Measurements from ENCODE around the gene CARM1. TPM values are rescaled to one million over a fixed set of nuclear protein-coding genes. Genes with fewer than 3 reads are reported as not detected.

Gene CARM1
- total RNA-seq, 1 experiment from 2014 or later: 47.1 TPM

DNA sequence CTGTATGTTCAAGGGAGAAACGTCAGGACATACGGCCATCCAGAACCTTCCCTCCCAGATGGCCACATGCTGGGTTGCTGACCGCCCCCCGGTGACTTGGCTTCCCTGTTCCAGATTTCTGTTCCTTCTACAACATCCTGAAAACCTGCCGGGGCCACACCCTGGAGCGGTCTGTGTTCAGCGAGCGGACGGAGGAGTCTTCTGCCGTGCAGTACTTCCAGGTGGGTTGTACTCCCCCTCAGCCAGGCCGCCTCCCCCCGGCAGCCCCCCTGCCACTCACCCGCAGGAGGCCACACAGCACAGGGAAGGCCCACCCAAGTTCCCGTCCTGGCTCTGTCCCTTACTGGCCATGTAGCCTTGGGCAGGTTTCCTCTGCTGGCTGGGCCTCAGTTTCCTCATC lies 36.6 kb downstream of the CARM1 start:
- no peak for DNase-seq (ENCODE audit: low read depth)

DNA sequence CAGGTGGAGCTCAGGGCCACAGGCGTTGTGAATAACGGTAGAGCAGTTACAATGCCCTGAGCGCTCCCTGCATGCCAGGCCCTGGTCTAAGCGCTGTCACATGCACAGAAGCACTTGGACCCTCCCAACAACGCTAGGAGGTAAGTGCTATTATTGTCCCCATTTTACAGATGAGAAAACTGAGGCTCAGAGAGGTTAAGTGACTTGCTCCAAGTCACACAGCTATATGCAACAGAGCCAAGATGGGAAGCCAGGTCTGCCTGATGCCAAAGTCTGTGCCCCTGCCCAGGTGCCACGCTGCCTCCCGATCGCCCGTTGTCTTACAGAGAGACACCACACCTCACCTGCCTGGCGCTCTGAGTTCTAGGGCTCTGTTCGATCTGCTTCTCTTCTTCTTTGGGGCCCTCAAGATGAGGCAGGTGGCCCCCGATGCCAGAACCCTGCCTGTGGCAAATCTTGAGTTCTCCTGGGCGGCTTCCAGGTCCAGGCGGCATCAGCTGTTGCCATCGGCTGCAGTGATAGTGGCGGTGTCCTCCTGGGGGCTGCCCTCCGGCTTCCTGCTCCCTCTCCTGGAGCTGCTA lies 37.1 kb downstream of the CARM1 start:
- no peak for DNase-seq (ENCODE audit: low read depth)

DNA sequence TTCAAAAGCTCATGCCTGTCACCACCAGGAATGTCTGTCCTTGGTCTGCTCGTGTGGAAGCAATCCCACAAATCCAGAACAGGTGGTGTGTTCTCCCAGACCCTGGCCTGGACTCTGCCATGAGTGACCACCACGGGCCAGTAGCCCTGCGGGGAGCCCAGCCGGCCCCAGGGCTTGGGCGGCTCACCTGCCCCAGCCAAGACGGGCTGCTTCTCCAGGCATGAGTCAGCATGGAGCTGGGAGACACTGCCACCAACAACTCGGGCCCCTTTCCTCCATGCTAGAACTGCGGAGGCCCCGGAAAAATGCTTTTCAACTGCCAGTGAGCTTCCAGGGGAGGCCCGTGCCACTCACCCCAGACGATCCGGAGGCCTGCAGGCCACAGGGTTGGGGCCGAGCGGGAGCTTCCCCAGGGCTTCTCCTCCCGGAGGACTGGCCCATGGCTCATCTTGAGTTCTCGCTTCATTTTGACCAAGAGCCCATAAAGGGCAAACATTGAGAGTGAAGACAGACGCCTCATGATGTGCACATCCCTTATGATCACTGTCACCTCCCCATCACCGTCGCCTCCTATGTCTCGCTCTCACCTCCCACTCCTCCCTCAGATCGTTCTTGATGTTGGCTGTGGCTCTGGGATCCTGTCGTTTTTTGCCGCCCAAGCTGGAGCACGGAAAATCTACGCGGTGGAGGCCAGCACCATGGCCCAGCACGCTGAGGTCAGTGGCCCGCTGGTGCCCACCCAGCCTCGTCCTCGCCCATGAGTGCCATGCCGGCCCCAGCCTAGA lies 40.4 kb downstream of the CARM1 start:
- no peak for DNase-seq (ENCODE audit: low read depth)

DNA sequence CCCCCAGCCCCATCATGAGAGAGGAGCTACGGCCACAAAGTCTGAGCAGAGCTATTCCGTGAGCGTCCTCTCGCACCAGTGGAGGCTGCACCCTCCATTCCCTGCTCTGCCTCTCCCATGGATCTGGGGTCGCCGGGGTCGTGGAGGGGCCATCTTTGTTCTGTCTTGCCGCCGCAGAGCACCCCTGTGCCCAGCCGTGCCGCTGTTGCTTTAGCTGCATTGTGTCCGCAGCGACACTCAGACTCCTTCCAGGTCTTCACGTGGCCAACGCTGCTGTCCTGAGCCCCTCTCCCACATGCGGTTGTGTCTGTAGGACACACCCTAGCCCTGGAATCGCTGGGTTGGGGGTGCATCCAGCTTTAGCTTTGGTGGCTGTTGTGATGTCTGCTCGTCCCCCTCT lies 41.3 kb downstream of the CARM1 start:
- no peak for DNase-seq (ENCODE audit: low read depth)

DNA sequence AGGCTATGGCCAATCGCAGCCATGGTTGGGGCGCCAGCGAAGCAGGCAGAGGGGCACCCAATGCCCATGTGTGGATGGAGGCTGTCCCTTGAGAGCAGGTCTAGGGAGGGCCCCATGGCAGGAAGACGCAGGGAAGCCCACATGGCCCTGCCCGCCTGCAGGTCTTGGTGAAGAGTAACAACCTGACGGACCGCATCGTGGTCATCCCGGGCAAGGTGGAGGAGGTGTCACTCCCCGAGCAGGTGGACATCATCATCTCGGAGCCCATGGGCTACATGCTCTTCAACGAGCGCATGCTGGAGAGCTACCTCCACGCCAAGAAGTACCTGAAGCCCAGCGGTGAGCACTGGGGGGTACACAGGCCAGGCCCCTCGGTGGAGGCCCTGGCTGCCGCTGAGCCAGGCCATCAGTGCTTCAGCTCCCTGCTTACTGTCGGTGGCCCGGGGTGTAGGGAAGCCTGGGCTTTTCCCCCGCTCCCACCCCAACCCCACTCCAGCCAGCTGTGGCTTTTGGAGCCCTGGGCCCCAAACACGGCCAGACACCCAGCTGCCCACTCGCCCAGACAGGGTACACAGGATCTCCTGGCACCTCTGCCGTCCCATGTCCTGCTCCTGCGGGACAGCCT lies 42.5 kb downstream of the CARM1 start:
- no peak for DNase-seq (ENCODE audit: low read depth)

DNA sequence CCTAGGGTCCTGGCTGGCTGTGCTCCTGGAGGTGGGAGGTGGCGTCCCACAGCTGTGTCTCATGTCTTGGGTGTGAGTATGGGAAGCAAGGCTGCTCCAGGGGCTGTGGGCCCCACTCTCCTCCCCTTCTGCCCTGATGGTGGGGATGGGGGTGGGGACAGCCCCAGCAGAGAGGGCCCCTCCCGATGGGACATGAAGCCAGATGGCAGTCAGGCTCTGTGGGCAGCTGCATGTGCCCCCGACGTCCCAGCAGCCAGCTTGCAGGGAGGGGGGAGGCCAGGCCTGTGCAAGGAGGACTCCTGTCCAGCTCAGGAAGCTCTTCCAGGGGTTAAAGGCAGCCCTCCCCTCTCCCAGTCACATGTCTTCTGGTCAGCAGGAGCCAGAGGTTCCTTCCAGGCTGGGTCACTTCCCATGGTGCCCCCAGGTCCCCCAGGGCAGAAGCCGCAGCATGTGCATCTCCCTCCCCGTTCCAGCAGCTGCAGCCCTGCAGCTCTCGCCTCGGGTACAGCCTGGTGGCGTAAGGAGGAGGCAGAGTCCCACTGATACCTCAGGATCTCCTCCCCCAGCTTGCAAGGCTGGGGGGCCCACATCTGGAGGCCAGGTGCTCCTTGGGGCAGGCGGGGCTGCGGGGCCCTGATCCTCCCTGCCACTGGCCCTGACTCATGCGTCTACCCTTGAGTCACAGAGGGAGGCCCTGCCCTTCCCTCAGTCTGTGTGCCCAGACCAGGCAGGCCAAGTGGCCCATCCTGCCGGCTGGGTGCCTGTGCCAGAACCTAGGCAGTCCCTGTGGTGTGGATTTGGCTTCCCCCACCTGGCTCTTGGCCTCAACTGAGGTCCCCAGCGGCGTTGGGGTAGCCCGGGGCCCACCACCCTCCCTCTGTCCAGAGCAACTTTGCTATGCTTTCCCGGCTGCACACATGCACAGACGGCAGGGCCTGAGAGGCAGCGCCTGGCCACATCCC lies 44.1 kb downstream of the CARM1 start:
- DNase-seq (ENCODE audit: low read depth): peak; percentile 93

DNA sequence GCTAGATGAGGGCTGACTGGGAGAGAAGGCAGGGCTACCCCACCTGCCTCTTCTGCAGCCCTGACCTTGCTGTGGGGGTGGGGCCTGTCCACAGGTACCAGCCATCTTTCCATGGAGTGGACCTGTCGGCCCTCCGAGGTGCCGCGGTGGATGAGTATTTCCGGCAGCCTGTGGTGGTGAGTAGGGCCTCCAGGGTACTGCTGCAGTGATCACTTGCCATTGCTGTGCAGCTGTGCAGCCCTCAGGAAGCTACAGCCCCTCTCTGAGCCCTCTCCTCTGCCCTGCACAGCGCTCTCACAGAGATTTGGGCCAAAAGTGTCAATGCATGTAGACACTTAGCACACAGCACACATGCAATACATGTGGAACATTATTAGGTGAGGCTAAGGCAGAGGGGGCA lies 45.2 kb downstream of the CARM1 start:
- DNase-seq (ENCODE audit: low read depth): no peak

DNA sequence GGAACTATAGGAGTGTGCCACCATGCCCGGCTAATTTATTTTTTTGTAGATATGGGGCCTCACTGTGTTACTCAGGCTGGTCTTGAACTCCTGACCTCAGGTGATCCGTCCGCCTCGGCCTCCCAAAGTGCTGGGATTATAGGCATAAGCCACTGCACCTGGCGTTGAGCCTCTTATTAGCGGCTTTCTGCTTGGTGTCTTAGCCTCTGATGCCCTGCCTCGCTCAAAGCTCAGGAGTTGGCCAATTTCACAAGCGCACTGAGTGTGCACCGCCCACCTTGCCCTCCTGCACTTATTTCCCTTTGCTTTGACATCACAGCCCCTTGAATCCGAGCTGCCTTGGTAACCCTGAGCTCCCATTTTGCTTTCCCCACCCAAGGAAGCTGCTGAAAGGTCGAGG lies 47.0 kb downstream of the CARM1 start:
- DNase-seq (ENCODE audit: low read depth): no peak

DNA sequence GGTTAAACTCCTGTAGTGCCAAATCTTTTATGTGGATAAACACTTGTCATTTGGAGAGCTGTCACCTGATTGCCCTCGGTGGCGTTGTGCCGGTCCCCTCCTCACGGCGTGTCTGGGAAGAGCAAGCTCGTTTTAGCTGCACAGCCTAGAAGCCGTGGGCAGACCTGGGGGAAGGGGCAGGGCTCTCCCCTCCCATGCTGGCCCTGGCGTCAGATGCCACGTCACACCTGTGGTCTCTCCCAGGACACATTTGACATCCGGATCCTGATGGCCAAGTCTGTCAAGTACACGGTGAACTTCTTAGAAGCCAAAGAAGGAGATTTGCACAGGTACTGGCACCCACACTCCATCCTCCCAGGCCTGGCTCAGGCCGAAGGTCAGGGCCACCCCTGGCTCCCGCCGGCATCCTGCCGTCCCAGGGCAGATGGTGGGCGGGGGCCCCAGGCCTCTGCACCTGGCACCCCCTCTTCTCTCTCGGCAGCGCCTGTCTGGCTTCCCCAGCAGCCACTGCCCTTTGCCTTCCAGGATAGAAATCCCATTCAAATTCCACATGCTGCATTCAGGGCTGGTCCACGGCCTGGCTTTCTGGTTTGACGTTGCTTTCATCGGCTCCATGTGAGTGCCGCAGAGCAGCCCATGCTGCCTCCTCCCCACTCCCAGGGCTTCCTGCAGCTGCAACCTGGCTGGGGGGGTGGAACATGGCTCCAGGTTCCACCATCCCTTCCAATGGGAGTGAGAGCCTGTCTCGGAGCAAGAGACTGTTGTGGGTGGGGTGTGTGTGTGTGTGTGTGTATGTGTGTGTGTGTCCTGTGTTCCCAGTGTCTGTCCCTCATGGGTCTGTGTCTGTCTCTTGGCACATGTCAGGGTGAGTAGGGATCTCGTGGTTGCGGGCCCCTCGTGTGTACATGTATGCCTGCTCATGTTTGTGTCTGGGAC lies 48.3 kb downstream of the CARM1 start:
- DNase-seq (ENCODE audit: low read depth): no peak

DNA sequence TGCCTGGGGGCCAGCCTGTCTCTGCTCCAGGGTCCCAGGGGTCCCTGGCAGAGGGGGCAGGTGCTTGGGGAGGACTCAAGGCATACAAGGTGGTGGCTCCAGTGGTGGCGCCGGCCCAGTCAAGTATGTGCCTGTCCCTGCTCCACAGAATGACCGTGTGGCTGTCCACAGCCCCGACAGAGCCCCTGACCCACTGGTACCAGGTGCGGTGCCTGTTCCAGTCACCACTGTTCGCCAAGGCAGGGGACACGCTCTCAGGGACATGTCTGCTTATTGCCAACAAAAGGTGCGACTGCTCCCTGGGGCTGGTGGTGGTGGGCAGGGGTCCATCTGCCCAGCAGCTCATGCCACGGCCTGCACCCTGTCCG lies 48.9 kb downstream of the CARM1 start:
- DNase-seq (ENCODE audit: low read depth): no peak

DNA sequence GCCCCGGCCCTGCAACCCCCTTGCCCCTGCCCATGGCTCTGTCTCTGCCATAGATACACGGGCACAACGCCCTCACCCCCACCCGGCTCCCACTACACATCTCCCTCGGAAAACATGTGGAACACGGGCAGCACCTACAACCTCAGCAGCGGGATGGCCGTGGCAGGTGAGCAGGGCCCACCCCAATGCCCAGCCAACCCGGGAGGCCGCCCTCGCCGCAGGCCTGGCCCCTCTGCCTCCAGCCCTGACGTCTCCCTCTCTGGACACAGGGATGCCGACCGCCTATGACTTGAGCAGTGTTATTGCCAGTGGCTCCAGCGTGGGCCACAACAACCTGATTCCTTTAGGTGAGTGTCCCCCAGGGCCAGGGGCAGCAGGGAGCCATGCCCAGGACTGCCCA lies 49.4 kb downstream of the CARM1 start:
- DNase-seq (ENCODE audit: low read depth): no peak

DNA sequence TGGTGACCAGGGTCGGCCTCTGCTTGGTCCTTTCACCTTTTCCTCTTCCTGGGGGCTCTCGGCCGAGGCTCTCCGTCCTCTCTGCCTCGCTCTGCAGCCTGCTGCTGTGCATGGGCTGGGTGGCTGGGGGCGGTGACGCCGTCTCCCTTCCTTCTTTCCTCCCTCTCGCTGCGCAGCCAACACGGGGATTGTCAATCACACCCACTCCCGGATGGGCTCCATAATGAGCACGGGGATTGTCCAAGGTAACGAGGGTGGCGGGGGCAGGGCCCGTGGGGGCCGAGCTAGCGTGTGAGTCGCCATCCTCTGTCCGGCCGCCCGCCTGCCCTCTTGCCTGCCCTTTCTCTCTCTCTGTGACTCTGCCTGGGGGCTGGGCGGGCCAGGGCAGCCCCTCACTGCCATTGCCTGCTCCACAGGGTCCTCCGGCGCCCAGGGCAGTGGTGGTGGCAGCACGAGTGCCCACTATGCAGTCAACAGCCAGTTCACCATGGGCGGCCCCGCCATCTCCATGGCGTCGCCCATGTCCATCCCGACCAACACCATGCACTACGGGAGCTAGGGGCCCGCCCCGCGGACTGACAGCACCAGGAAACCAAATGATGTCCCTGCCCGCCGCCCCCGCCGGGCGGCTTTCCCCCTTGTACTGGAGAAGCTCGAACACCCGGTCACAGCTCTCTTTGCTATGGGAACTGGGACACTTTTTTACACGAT lies 50.0 kb downstream of the CARM1 start:
- DNase-seq (ENCODE audit: low read depth): no peak

DNA sequence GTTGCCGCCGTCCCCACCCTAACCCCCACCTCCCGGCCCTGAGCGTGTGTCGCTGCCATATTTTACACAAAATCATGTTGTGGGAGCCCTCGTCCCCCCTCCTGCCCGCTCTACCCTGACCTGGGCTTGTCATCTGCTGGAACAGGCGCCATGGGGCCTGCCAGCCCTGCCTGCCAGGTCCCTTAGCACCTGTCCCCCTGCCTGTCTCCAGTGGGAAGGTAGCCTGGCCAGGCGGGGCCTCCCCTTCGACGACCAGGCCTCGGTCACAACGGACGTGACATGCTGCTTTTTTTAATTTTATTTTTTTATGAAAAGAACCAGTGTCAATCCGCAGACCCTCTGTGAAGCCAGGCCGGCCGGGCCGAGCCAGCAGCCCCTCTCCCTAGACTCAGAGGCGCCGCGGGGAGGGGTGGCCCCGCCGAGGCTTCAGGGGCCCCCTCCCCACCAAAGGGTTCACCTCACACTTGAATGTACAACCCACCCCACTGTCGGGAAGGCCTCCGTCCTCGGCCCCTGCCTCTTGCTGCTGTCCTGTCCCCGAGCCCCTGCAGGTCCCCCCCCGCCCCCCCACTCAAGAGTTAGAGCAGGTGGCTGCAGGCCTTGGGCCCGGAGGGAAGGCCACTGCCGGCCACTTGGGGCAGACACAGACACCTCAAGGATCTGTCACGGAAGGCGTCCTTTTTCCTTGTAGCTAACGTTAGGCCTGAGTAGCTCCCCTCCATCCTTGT lies 50.7 kb downstream of the CARM1 start:
- no peak for DNase-seq (ENCODE audit: low read depth)

DNA sequence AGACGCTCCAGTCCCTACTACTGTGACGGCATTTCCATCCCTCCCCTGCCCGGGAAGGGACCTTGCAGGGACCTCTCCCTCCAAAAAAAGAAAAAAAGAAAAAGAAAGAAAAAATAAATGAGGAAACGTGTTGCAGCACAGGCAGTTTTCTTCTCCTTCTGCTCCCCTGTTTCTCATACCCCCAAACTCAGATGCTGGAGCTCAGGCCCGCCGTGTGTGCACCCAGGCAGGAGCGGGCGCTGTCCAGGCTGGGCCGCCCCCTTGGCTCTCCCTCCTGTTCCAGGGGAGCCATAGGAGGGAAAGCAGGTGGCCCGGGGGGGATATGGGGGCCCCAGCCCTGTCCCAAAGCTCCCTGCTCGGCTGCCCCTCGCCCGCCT lies 51.3 kb downstream of the CARM1 start:
- no peak for DNase-seq (ENCODE audit: low read depth)

DNA sequence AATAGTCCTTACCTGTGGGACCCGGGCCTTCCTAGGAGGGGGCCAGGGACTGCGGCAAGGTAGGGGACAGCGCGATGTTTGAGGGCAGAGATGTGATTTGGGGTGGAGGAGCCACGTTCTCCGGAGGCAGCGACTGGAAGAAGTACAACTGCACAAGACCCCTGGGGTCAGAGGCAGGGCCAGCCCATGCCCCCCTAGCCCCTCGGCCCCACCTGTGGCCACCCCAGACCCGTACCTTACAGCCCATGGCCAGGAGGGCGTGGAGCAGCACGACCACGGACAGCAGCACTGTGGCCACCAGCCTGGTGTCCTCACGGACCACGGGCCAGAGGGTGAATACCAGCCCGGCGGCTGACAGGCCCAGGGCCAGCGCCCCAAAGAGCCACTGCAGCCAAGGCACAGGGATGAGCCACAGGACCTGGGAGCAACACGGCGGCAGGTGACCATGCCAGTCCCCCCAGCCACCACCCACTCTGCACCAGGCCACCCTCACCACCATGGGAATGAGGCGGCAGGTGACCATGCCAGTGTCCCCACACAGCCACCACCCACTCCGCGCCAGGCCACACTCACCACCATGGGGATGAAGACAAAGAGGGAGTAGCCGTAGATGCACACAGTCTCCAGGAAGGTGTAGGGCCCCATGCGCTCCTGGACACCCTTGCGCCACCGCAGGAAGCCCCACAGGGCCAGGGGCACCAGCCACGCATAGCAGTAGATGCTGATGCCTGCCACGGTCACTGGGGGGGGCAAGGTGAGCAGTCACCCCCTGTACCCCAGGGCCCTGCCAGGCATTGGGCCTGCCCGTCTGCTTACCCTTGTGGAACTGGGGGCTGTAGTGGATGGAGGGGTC lies 52.1 kb downstream of the CARM1 start:
- no peak for DNase-seq (ENCODE audit: low read depth)

DNA sequence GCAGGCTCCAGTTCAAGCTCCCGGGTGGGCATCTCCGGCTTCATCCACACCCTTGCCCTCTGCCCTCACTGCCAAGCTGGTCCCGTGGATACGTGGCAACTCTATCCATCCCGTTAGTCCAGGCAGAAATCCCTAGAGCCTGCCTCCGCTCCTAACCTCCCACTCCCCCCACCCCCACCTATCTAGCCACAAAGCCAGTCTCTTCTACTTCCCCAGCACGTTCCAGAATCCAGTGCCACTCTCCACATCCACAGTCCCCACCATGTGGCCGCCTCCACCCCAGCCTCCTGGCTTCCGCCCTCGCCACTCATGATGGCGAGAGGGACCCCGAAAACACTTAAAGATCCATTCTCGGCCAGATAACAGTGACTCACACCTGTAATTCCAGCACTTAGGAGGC lies 53.2 kb downstream of the CARM1 start:
- no peak for DNase-seq (ENCODE audit: low read depth)

DNA sequence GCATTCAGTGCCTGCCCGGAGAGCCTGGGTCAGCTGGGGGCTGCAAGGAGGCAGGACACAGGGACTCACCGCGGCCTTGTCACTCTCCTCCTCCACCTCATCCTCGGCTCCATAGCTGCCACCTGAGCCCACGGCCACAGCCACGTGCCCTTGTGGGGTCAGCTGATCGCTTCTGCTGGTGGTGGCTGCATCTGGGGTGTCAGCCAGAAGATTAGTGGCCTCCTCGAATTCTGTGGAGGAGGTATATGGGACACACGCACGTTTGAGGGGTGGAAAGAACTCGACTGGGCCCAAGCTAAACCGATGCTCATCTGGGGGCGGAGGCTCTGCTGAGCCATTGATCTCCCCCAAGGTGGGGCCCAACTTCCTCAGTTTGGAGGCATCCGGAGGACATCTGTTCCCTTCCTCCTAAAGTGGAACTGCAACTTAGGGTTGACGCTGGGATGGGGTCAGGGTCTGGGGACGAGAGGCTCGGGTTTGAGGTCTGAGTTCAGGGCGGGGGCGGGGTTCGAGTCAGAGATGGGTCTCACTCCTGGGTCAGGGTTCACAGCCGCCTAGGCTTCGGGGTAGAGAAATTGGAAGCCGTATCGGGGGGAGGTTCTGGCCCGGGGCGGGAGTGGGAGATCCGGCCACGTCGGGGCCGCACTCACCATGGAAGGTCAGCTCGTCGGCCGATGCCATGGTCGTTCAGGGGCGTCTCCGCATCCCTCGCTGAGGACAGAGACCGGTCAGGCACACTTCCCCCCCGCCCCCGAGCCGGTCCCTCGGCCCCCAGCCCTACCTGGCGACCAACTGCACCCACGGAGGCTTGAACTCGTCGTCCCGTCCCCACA lies 56.6 kb downstream of the CARM1 start:
- DNase-seq (ENCODE audit: low read depth): no peak
